SU-DHL-6 (cell line): ENCODE data around the gene U2AF2.

ENCODE experiments used
- H2AFZ ChIP-seq: fragments of 200-600 bp; sonication (generic); 2 replicates; pipeline ENCODE4 v1.6.1; 2014; ENCODE audit warnings: low read depth, mild to moderate bottlenecking, moderate library complexity, mixed read lengths, antibody characterized with exemption, low read length; ENCODE audit not compliant: severe bottlenecking
- H3F3A ChIP-seq: fragments of 200-600 bp; shearing (Covaris generic); 2 replicates; pipeline ENCODE4 v1.6.0; 2016; ENCODE audit warnings: antibody characterized with exemption, mild to moderate bottlenecking; ENCODE audit not compliant: insufficient read depth
- H3K27ac ChIP-seq: fragments of 200-600 bp; sonication (generic); 2 replicates; pipeline ENCODE4 v1.5.1; 2016; ENCODE audit warnings: low read depth, mild to moderate bottlenecking, low read length, moderate library complexity, mixed read lengths
- H3K27me3 ChIP-seq: fragments of 200-600 bp; sonication (generic), shearing (Covaris generic); 2 replicates; pipeline ENCODE4 v1.6.0; 2014; ENCODE audit warnings: mild to moderate bottlenecking, low read length
- H3K36me3 ChIP-seq: fragments of 200-600 bp; sonication (generic); 2 replicates; pipeline ENCODE4 v1.6.1; 2014; ENCODE audit warnings: mild to moderate bottlenecking, low read length, mixed read lengths
- H3K4me2 ChIP-seq: fragments of 300-600, 200-600 bp; shearing (Covaris generic), sonication (generic); 2 replicates; pipeline ENCODE4 v1.6.0; 2014; ENCODE audit warnings: low read length, low read depth, mild to moderate bottlenecking; ENCODE audit not compliant: poor library complexity, severe bottlenecking
- H3K4me3 ChIP-seq: fragments of 200-600 bp; sonication (generic); 2 replicates; pipeline ENCODE4 v1.5.1; 2014; ENCODE audit warnings: antibody characterized with exemption, low read length, mild to moderate bottlenecking, mixed read lengths; ENCODE audit not compliant: insufficient read depth, poor library complexity, severe bottlenecking
- H3K79me2 ChIP-seq: fragments of 200-600 bp; sonication (generic); 2 replicates; pipeline ENCODE4 v1.6.1; 2014; ENCODE audit warnings: mild to moderate bottlenecking, low read length, moderate library complexity; ENCODE audit not compliant: insufficient read depth
- H3K9ac ChIP-seq: fragments of 200-600 bp; sonication (generic); 2 replicates; pipeline ENCODE4 v1.7.0; 2014; ENCODE audit warnings: mild to moderate bottlenecking, low read length
- H3K9me2 ChIP-seq: fragments of 200-600 bp; sonication (generic); replicated peaks from 2 replicates; pipeline ENCODE4 v1.6.1; 2014; ENCODE audit warnings: low read length; ENCODE audit not compliant: insufficient read depth
- H3K9me3 ChIP-seq: fragments of 200-600 bp; sonication (generic); 2 replicates; pipeline ENCODE4 v1.6.1; 2014; ENCODE audit warnings: low read length, mixed read lengths; ENCODE audit not compliant: insufficient read depth
- H4K20me1 ChIP-seq: fragments of 200-600 bp; sonication (generic); 2 replicates; pipeline ENCODE4 v1.6.1; 2014; ENCODE audit warnings: low read depth, mild to moderate bottlenecking, antibody characterized with exemption, low read length, moderate library complexity, mixed read lengths
- CTCF ChIP-seq: fragments of 200-600 bp; sonication (generic); IDR thresholded peaks from one replicate; pipeline ENCODE4 v1.5.1; 2017; ENCODE audit warnings: antibody characterized with exemption, mild to moderate bottlenecking, low read length, moderate library complexity; ENCODE audit not compliant: insufficient read depth, poor library complexity, severe bottlenecking
- EZH2phosphoT487 ChIP-seq: fragments of 200-600 bp; sonication (generic), shearing (Covaris generic); conservative IDR thresholded peaks from 2 replicates; pipeline ENCODE4 v1.6.1; 2018; ENCODE audit warnings: mild to moderate bottlenecking, antibody characterized with exemption, low read length, moderate library complexity, mixed read lengths

Gene U2AF2

GRCh38 chr19:55697069-55697440, 42.2 kb downstream of the U2AF2 start:
- no peak for TF ChIP-seq CTCF
- TF ChIP-seq EZH2phosphoT487: no peak
- Histone ChIP-seq H3K27ac (no peak overlapping the region), H3K4me3 (no peak overlapping the region), H3K79me2 (no peaks in the 10 kb centered on the region), H2AFZ (no peak overlapping the region), H4K20me1 (no peaks in the 10 kb centered on the region), H3K9ac (no peak overlapping the region), H3K9me2 (no peaks in the 10 kb centered on the region), H3K9me3 (no peaks in the 10 kb centered on the region), H3F3A (no peaks in the 10 kb centered on the region), H3K27me3 (no peaks in the 10 kb centered on the region), H3K36me3 (no peaks in the 10 kb centered on the region), H3K4me2 (no peak overlapping the region)

GRCh38 chr19:55697698-55698097, 42.9 kb downstream of the U2AF2 start:
- Histone ChIP-seq H3K9me2 (no peaks in the 10 kb centered on the region), H3F3A (no peaks in the 10 kb centered on the region), H2AFZ (no peak overlapping the region), H3K27ac (no peak overlapping the region), H3K27me3 (no peaks in the 10 kb centered on the region), H3K4me2 (no peak overlapping the region), H3K4me3 (no peak overlapping the region), H3K79me2 (no peaks in the 10 kb centered on the region), H3K36me3 (no peaks in the 10 kb centered on the region), H4K20me1 (no peaks in the 10 kb centered on the region), H3K9me3 (no peaks in the 10 kb centered on the region), H3K9ac (no peak overlapping the region)
- TF ChIP-seq EZH2phosphoT487: no peak
- TF ChIP-seq CTCF: no peak

DNA sequence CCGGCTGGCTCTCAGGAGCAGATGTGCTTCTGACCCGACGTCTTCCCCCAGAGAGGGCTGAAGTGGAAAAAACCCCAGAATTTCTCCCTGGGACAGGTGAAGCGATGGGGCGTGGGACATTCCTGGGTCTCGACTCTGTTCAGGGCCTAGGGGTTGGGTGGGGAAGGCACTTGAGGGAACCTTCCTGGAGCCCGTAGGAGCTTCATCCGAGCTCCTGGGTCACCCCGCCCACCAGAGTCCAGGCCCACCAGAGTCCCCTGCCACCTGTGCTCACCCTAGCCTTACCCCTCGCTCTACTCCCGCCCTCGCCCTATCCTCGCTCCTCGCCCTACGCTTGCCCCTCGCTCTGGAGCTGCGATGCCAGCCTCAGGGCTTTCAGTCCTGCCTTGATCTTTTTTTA, 43.4 kb downstream of the U2AF2 start:
- H3K4me3 ChIP-seq: no peak overlapping the region
- H3K9me3 ChIP-seq: no peaks in the 10 kb centered on the region
- H2AFZ ChIP-seq: no peak overlapping the region
- no peak overlapping the region for H3K27ac ChIP-seq
- no peaks in the 10 kb centered on the region for H3K27me3 ChIP-seq
- H3K9me2 ChIP-seq: no peaks in the 10 kb centered on the region
- no peaks in the 10 kb centered on the region for H3F3A ChIP-seq
- H3K36me3 ChIP-seq: no peaks in the 10 kb centered on the region
- H4K20me1 ChIP-seq: no peaks in the 10 kb centered on the region
- no peaks in the 10 kb centered on the region for H3K79me2 ChIP-seq
- TF ChIP-seq EZH2phosphoT487 (no peak), CTCF (no peak)
- no peak overlapping the region for H3K9ac ChIP-seq
- H3K4me2 ChIP-seq: no peak overlapping the region

- Histone ChIP-seq H3K27me3 (no peaks in the 10 kb centered on the region), H3K9me3 (no peaks in the 10 kb centered on the region), H3K36me3 (no peaks in the 10 kb centered on the region), H3K9me2 (no peaks in the 10 kb centered on the region), H3K4me3 (no peak overlapping the region), H3K79me2 (no peaks in the 10 kb centered on the region), H3K27ac (no peak overlapping the region), H3K9ac (no peak overlapping the region), H3F3A (no peaks in the 10 kb centered on the region), H3K4me2 (no peak overlapping the region), H4K20me1 (no peaks in the 10 kb centered on the region), H2AFZ (no peak overlapping the region)
- TF ChIP-seq CTCF: no peak
- no peak for TF ChIP-seq EZH2phosphoT487
These were observed 44.4 kb downstream of the U2AF2 start for GRCh38 chr19:55699221-55699620.
